Ovary (tissue), 3 donors: Measurements from ENCODE around the gene COL5A1.

Source experiments
- POLR2A ChIP-seq: fragments of 450-650 bp; IDR thresholded peaks from one replicate; pipeline ENCODE4 v1.6.1; 2017; ENCODE audit warnings: antibody characterized with exemption, mild to moderate bottlenecking, moderate library complexity
- TF ChIP-seq, protein P1 (sequence below), 3 donors: fragments of 450-650 bp in 2 of 3; fragments of 200-600 bp in 1 of 3; IDR thresholded peaks; one replicate each; pipeline versions ENCODE4 v1.5.1 to v1.8.0; 2016 to 2022; ENCODE audit warnings: antibody characterized with exemption in 3 of 3, mild to moderate bottlenecking in 1 of 3
- donor health status: DM: no; HTN: no; CAD: no.

GRCh38 chr9:134639994-134640393, 1.6 kb upstream of the COL5A1 start:
- TF ChIP-seq, protein P1, sequence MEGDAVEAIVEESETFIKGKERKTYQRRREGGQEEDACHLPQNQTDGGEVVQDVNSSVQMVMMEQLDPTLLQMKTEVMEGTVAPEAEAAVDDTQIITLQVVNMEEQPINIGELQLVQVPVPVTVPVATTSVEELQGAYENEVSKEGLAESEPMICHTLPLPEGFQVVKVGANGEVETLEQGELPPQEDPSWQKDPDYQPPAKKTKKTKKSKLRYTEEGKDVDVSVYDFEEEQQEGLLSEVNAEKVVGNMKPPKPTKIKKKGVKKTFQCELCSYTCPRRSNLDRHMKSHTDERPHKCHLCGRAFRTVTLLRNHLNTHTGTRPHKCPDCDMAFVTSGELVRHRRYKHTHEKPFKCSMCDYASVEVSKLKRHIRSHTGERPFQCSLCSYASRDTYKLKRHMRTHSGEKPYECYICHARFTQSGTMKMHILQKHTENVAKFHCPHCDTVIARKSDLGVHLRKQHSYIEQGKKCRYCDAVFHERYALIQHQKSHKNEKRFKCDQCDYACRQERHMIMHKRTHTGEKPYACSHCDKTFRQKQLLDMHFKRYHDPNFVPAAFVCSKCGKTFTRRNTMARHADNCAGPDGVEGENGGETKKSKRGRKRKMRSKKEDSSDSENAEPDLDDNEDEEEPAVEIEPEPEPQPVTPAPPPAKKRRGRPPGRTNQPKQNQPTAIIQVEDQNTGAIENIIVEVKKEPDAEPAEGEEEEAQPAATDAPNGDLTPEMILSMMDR (IDR thresholded peaks at IDR 0.05): no peak
- TF ChIP-seq POLR2A: no peak
